ENCODE results near the gene NISCH. TPM values are rescaled to one million over a fixed set of nuclear protein-coding genes. Genes with fewer than 3 reads are reported as not detected.

NISCH gene
- total RNA-seq, 1 donor from 2014 or later, result 70.0 TPM

DNA sequence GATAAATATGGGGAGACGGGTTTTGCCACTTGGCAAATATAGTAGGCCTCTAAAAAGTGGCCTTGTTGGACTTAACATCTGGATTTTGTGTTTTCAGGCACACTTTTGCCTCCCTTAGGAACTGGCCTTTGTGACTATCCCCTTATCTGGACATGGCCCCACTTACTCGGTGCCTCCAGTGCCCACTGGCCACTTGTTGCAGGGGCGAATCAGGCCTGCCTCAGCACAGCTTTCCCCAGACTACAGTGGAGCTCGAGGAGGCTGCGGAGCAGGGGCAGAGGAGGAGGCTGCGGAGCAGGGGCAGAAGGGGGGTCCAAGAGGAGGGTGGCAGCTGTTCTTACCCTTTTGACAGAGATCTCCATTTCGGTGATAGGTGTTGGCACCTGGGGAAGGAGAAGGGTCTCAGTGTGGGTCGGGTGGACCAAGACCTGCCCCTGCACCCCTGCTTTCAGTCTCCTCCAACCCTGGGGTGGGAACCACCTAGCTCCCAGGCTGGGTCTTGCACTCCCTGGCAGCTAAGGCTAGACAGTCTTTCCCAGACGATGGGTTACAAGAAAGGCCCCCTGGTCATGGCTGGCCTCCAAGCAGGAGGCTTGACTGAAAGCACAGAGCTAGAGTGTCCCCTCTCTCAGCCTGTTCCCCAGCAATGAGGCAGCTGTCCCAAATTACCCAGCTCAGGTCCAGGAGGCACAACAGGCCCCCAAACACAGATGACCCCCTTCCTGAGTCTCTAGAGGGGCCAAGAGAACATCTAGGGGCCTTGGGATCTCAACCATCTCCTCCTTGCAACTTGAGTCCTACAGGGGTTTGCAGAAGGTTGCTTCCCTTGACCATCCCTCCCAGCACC lies 16.6 kb upstream of the NISCH start:
- Mint-ChIP-seq H3K27ac (no peak overlapping the region), H3K27me3 (ENCODE audit: low read depth) (peaks cover 5% of the 10 kb centered on the region), H3K36me3 (ENCODE audit: low read depth) (no peaks in the 10 kb centered on the region), H3K4me1 (ENCODE audit: low read depth) (no peaks in the 10 kb centered on the region), H3K4me3 (ENCODE audit: low read depth) (no peak overlapping the region), H3K9me3 (no peaks in the 10 kb centered on the region)
- intact Hi-C loops (cut with micrococcal nuclease), result no loop called here
- no peak for DNase-seq (ENCODE audit: low spot score)

DNA sequence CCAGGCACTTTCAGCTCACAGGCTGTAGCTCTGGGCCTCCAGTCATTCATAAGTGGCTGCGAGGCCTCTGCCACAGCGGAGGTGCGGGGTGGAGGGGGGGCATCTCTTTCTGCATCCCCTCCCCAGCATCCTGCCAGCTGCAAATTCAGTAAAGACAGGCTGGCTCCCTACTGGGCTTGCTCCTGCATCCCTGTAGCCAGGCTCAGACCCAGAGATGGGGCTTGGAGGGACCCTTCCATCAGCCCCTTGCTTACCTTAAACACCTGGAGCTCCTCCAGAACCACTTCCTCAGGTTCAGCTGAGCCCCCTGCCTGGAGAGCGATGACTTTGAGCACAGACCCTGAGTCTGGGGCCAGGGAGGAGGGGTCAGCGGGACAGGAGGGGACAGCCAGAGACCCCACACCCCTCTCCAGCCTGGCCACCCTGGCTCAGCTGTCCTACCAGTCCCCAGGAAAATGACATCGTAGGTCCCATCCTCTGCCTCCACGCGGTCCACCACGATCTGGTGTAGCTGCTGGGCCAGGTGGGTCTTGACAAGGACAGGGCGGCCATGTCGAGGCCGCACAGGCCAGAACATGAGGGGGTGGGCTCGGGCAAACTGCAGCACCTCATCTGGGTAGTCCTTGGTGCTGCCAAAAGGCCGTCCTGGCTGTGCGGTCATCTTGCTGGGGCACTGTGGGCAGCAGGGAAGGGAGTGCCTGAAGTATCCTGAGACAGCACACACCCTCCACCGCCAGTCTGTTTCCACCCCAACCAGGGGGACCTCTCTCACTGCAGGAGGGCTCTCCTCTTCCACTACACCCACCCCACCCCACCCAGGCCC lies 15.8 kb upstream of the NISCH start:
- intact Hi-C loops (cut with micrococcal nuclease), result no loop called here
- Mint-ChIP-seq H3K27ac (no peak overlapping the region), H3K4me1 (ENCODE audit: low read depth) (peaks cover 3% of the 10 kb centered on the region), H3K36me3 (ENCODE audit: low read depth) (no peaks in the 10 kb centered on the region), H3K27me3 (ENCODE audit: low read depth) (no peaks in the 10 kb centered on the region), H3K4me3 (ENCODE audit: low read depth) (no peak overlapping the region), H3K9me3 (no peaks in the 10 kb centered on the region)
- DNase-seq (ENCODE audit: low spot score), result no peak

DNA sequence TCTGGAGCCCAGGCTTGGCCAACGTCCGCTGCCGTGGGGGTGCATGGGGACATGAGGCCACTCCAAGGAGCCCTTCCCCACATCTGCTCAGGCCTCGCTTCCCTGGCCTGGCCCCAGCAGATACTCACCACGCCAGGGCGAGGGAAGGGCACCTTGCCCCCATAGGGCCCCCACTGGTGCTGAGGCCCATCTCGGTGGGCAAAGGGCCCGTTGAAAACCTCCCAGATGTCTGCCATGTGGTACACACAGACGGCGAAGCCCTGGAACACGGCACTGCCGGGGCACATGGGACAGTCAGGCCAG lies 15.2 kb upstream of the NISCH start:
- Mint-ChIP-seq H3K9me3 (no peaks in the 10 kb centered on the region), H3K4me3 (ENCODE audit: low read depth) (no peak overlapping the region)
- intact Hi-C loops (cut with micrococcal nuclease), result no loop called here

DNA sequence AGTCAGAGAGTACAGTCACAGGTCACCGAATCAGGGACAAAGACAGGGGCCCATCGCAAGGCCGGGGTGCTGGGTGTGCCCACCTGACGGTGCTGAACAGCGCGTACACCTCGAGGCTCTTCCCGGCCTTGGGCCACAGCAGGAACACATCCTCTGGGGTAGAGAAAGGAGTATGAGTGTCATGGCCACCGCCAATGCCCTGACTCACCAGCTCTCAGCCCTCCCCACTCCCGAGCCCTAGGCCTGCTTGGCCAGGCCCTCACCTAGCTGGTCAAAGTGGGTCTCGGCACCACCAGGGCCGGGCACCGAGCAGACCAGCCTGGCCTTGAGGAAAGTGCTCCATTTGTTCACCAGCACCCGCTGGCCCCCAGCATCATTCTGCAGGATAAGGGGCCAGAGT lies 14.7 kb upstream of the NISCH start:
- H3K4me3 Mint-ChIP-seq (ENCODE audit: low read depth), result no peak overlapping the region
- intact Hi-C loops (cut with micrococcal nuclease), result no loop called here
- peaks cover 6% of the 10 kb centered on the region for H3K4me1 Mint-ChIP-seq (ENCODE audit: low read depth)
- H3K27ac Mint-ChIP-seq, result no peak overlapping the region
- no peaks in the 10 kb centered on the region for H3K9me3 Mint-ChIP-seq
- H3K36me3 Mint-ChIP-seq (ENCODE audit: low read depth), result no peaks in the 10 kb centered on the region
- DNase-seq (ENCODE audit: low spot score), result no peak
- no peaks in the 10 kb centered on the region for H3K27me3 Mint-ChIP-seq (ENCODE audit: low read depth)

More for the DNA sequence above, 15.2 kb upstream of the NISCH start:
- Mint-ChIP-seq H3K36me3 (ENCODE audit: low read depth) (no peaks in the 10 kb centered on the region), H3K4me1 (ENCODE audit: low read depth) (peaks cover 6% of the 10 kb centered on the region), H3K27me3 (ENCODE audit: low read depth) (no peaks in the 10 kb centered on the region), H3K27ac (no peak overlapping the region)
- DNase-seq (ENCODE audit: low spot score), result no peak

DNA sequence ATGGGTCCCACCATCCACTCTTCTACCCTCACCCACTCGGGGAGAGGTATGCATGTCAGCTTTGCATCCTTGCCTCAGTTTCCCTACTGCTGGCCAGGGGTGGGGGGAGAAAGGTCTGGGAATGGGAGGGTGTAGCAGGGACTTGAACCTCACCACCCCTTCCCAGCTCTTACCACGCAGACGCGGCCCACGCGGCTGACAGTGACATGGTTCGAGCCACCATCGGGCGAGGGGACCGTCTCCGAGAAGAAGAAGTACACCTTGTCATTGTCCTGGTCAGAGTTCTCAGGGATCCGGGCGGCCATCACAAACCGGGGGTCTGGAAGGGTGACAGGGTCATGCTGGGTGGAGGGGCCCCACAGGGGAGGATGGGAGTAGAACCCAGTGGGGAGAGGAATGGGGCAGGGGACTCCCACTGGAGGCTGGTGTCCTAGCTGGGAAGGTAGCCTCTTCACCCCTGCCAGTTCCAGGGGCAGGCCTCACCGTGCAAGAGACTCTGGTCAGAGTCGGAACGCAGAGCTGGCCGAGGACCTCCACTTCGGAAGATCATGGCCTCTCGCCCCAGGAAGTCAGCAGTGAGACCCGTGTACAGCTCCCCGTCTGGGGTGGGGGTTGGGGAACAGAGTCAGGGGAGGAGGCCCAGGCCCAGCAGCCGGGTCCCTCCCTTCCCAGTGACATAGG lies 14.2 kb upstream of the NISCH start:
- H3K9me3 Mint-ChIP-seq, result no peaks in the 10 kb centered on the region
- peaks cover 6% of the 10 kb centered on the region for H3K4me1 Mint-ChIP-seq (ENCODE audit: low read depth)
- H3K27me3 Mint-ChIP-seq (ENCODE audit: low read depth), result no peaks in the 10 kb centered on the region
- no peak overlapping the region for H3K4me3 Mint-ChIP-seq (ENCODE audit: low read depth)
- intact Hi-C loops (cut with micrococcal nuclease), result no loop called here
- DNase-seq (ENCODE audit: low spot score), result no peak
- no peaks in the 10 kb centered on the region for H3K36me3 Mint-ChIP-seq (ENCODE audit: low read depth)
- no peak overlapping the region for H3K27ac Mint-ChIP-seq

DNA sequence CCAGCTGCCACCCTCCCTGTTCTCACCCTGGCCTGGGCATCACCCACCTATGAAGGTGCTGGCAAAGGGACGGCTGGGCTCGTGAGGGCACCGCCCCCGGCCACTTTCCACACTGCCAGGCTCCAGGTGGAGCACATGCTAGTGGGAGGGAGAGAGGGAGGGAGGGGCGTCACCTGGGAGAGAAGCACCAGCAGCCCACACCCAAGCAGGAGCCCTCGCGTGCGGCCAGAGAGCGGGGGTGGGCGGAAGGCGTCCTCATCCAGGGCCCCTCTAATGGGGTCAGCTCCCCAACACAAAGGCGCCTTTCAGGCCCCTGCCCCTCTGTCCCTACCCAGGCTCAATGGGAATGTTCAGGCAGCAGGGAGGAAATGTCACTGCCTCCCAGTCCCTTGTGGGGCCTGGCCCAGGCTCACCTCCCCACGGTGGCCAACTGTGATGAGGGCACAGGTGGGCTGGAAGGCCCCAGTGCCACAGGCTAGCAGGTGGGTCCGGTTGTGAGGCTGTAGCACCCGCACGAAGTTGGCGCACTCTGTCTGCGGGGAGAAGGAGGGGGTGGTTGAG lies 13.6 kb upstream of the NISCH start:
- no peak overlapping the region for H3K27ac Mint-ChIP-seq
- intact Hi-C loops (cut with micrococcal nuclease), result no loop called here

DNA sequence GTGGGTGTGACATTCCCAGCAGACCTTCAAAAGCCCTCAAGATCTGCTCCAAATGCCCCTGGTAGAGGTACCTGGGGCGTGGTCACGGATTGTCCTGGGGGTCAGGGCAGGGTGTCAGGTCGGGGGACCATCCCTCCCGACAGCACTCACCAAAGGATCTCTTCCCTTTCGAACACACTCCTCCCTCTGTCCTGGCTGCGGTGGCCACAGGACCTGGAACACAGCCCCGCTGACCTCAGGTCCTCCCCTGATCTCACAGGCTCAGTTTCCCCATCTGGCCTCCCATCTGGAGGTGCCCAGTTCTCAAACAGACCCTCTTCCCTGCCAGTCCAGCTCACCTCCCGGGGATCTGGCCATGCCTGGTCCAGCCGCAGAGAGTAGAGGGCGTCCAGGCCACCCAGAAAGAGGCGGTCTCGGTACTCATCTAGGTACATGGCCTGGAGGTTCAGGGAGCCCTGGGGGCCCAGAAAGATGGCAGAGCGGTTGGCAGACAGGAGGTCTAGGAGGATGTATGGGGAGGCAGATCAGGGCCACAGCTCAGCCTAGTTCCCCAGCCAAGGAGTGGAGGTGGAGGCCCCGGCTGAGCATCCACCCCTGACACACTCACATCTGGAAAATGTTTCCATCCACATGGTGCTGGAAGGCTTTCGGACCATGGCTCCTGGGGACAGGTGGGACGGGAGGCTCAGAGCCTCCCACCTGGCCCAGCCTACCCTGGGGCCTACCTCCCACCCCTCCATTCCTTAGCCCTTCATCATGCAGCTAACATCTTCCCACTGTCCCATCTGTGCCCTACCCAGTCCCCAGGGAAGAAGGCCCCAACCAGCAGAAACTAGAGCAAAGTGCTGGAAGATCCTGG lies 12.8 kb upstream of the NISCH start:
- no peak for DNase-seq (ENCODE audit: low spot score)
- Mint-ChIP-seq H3K9me3 (no peaks in the 10 kb centered on the region), H3K36me3 (ENCODE audit: low read depth) (no peaks in the 10 kb centered on the region), H3K27me3 (ENCODE audit: low read depth) (no peaks in the 10 kb centered on the region), H3K4me1 (ENCODE audit: low read depth) (peaks cover 10% of the 10 kb centered on the region), H3K27ac (no peak overlapping the region), H3K4me3 (ENCODE audit: low read depth) (no peak overlapping the region)
- intact Hi-C loops (cut with micrococcal nuclease), result no loop called here

More for the DNA sequence above, 13.6 kb upstream of the NISCH start:
- no peaks in the 10 kb centered on the region for H3K36me3 Mint-ChIP-seq (ENCODE audit: low read depth)
- no peaks in the 10 kb centered on the region for H3K9me3 Mint-ChIP-seq
- H3K4me1 Mint-ChIP-seq (ENCODE audit: low read depth), result peaks cover 6% of the 10 kb centered on the region
- no peaks in the 10 kb centered on the region for H3K27me3 Mint-ChIP-seq (ENCODE audit: low read depth)
- DNase-seq (ENCODE audit: low spot score), result no peak
- H3K4me3 Mint-ChIP-seq (ENCODE audit: low read depth), result no peak overlapping the region

DNA sequence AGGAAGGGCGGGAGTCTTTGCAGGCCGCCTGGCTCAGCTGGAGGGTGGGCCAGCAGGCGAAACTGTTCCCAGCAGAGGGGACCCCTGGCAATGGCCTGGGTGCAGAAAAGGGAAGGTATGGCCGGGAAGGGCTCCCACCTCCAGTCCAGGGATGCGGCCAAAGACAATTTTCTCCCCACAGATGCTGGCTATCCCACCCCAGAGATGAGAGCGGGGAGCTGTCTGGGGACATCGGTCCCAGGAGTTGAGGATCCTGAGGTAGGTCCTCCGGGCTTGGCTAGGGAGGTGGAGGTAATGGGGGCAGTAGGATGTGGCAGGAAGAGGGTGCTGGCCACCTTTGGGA lies 12.2 kb upstream of the NISCH start:
- Mint-ChIP-seq H3K4me1 (ENCODE audit: low read depth) (peaks cover 12% of the 10 kb centered on the region), H3K9me3 (no peaks in the 10 kb centered on the region), H3K36me3 (ENCODE audit: low read depth) (no peaks in the 10 kb centered on the region), H3K27me3 (ENCODE audit: low read depth) (no peaks in the 10 kb centered on the region), H3K4me3 (ENCODE audit: low read depth) (no peak overlapping the region), H3K27ac (no peak overlapping the region)
- no peak for DNase-seq (ENCODE audit: low spot score)
- intact Hi-C loops (cut with micrococcal nuclease), result no loop called here

DNA sequence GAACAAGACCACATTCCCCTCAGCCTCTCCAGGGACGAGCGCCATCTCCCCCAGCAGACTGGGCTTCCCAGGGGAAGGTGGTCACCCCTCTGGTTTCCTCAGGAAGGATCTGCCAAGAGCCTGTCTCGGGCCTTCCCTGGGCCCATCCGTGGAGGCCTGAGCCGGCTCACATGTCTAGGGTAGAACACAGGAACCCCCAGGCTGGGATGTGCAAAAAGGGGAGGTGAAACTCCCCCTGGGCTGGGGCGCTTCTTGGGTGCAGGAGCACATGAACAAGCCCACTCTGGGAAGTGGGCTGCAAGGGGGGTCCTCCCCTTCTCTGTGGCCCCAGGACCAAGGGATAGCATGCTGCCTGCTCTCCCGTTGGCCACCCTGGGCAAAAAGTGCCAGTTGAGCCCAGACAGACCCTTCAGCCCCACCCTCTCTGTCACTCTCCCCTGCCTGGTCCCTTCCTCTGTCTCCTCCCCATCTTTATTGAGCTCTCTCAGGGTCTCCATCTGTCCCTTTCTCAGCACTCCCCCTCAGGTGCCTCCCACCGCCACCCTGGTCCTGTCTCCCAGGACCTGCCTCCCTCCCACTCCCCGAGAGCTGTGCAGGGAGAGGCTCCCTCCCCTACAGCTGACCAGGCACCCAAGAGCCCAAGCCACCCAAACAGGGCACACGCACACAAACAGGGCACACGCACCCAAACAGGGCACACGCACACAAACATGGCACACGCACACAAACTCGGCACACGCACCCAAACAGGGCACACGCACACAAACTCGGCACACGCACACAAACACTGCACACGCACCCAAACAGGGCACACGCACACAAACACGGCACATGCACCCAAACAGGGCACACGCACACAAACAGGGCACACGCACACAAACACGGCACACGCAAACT lies 11.4 kb upstream of the NISCH start:
- Mint-ChIP-seq H3K36me3 (ENCODE audit: low read depth) (no peaks in the 10 kb centered on the region), H3K27me3 (ENCODE audit: low read depth) (no peaks in the 10 kb centered on the region), H3K9me3 (no peaks in the 10 kb centered on the region), H3K4me1 (ENCODE audit: low read depth) (peaks cover 12% of the 10 kb centered on the region), H3K4me3 (ENCODE audit: low read depth) (no peak overlapping the region), H3K27ac (no peak overlapping the region)
- no peak for DNase-seq (ENCODE audit: low spot score)
- intact Hi-C loops (cut with micrococcal nuclease), result no loop called here

DNA sequence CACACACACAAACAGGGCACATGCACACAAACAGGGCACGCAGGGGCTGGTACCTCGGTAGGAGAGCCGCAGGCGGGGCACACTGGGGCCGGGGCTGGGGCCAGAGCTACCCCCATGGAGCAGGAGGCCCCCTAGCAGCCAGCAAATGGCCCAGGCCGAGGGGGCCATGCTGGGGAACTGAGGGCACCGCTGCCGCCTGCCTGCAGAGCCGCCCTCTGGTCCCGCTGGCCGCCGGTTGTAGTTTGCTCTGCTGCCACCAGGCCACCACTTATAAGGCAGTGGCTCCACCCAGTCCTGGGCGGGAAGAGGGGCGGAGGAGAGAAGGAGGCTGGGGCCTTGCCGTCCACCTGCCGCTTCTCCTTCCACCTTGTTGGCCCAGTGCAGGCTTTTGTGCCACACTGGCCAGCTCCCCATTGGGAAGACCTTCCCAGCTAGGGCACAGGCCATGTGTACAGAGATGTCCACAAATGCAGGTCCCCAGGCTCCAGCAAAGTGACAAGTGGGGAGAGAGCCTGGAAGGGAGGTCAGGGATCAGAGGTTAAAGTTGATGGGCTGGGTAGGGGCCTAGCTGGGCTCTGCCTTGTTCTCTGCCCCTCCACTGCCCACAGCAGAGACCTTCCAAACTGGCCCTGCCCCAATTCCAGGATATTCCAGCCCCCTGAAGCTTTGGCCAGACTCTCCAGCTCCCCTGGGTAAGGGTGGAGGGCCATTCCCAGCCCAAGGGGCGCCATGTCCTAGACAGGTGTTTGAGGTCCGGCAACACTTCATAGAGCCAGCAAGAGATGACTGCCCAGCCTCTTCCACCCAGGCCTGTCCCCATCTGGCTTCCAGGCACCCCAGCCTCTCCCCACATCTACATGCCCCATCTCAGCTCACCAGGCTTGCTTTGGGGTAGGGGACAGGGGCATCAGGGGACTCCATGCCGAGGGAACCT lies 10.3 kb upstream of the NISCH start, which contains the start of gene SEMA3G:
SEMA3G (minus strand) TSS at position 244 of the 934 bp plus-strand sequence; CDS start at position 168, 76 bp downstream.
- peaks cover 12% of the 10 kb centered on the region for H3K4me1 Mint-ChIP-seq (ENCODE audit: low read depth)
- H3K9me3 Mint-ChIP-seq, result no peaks in the 10 kb centered on the region
- peak; percentile 77 for DNase-seq (ENCODE audit: low spot score)
- no peak within 1 kb of the TSS for H3K27ac Mint-ChIP-seq
- H3K36me3 Mint-ChIP-seq (ENCODE audit: low read depth), result no peaks in the 10 kb centered on the region
- intact Hi-C loops (cut with micrococcal nuclease), result loop anchor here (1.0 to 5.0 kb wide), 2 partner anchors 17 to 223 kb away; no protein-coding TSS in a partner anchor
- no peaks in the 10 kb centered on the region for H3K27me3 Mint-ChIP-seq (ENCODE audit: low read depth)
- no peak within 1 kb of the TSS for H3K4me3 Mint-ChIP-seq (ENCODE audit: low read depth)
